IMR-90 (cell line): ENCODE measurements around the gene C1orf87. TPM values are rescaled to one million over a fixed set of nuclear protein-coding genes. Genes with fewer than 3 reads are reported as not detected.

Source experiments
- BHLHE40 ChIP-seq: fragments of 150-350 bp; IDR thresholded peaks from 2 replicates; pipeline ENCODE4 v1.6.1; 2016; ENCODE audit warnings: mild to moderate bottlenecking, low read depth, low read length
- CEBPB ChIP-seq: IDR thresholded peaks from 2 replicates; pipeline ENCODE4 v1.6.1; 2012; ENCODE audit warnings: low read depth, low read length, improper control_type of control experiment
- FOS ChIP-seq: fragments of 150-350 bp; IDR thresholded peaks from 2 replicates; pipeline ENCODE4 v1.6.1; 2016; ENCODE audit warnings: low read depth, low read length
- SMC3 ChIP-seq: fragments of 150-350 bp; IDR thresholded peaks from 2 replicates; pipeline ENCODE4 v1.6.1; 2016; ENCODE audit warnings: low read depth, mild to moderate bottlenecking, antibody characterized with exemption, low read length, moderate library complexity
- polyA plus RNA-seq, 3 experiments: library from polyadenylated mRNA; depleted of rRNA; stranded (reverse); fragments of >200 nt; gene quantifications; 2 replicates each; pipeline ENCODE4 v1.2.3, GENCODE V29; 2012; ENCODE audit warnings: low replicate concordance in 1 of 3
- total RNA-seq: library from RNA; depleted of rRNA; stranded (reverse); fragments of >200 nt; gene quantifications from 2 replicates; pipeline ENCODE4 v1.2.3, GENCODE V29; 2012
- TF ChIP-seq, protein P1 (sequence below): conservative IDR thresholded peaks from 2 replicates; pipeline ENCODE4 v1.5.1; 2012; ENCODE audit warnings: mild to moderate bottlenecking, low read depth, low read length, improper control_type of control experiment

The C1orf87 gene
- total and polyA plus RNA-seq, 2 of the 4 experiments (the other 2 are of a cell fraction), result not detected

GRCh38 chr1:60073605-60074278, at the start of gene C1orf87 (continued):
- TF ChIP-seq, protein P1, sequence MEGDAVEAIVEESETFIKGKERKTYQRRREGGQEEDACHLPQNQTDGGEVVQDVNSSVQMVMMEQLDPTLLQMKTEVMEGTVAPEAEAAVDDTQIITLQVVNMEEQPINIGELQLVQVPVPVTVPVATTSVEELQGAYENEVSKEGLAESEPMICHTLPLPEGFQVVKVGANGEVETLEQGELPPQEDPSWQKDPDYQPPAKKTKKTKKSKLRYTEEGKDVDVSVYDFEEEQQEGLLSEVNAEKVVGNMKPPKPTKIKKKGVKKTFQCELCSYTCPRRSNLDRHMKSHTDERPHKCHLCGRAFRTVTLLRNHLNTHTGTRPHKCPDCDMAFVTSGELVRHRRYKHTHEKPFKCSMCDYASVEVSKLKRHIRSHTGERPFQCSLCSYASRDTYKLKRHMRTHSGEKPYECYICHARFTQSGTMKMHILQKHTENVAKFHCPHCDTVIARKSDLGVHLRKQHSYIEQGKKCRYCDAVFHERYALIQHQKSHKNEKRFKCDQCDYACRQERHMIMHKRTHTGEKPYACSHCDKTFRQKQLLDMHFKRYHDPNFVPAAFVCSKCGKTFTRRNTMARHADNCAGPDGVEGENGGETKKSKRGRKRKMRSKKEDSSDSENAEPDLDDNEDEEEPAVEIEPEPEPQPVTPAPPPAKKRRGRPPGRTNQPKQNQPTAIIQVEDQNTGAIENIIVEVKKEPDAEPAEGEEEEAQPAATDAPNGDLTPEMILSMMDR, result no peak
- TF ChIP-seq FOS, result no peak
- TF ChIP-seq SMC3, result no peak
- TF ChIP-seq BHLHE40, result no peak
- no peak for TF ChIP-seq CEBPB
